A549 (cell line): Measurements from ENCODE around the gene SYNE2.

Experiments used
- CTCF ChIP-seq: fragments of >200 bp; sonication (Bioruptor Twin); formaldehyde crosslinking; IDR thresholded peaks from 3 replicates; pipeline ENCODE4 v1.5.1; 2016
- EHF ChIP-seq: fragments of 250-450 bp; sonication (Bioruptor Pico); IDR thresholded peaks from 2 replicates; pipeline ENCODE4 v1.5.0; 2020; ENCODE audit warnings: mild to moderate bottlenecking
- POLR2A ChIP-seq: IDR thresholded peaks from 2 replicates; pipeline ENCODE4 v1.6.1; 2012; ENCODE audit warnings: mild to moderate bottlenecking, low read length

DNA sequence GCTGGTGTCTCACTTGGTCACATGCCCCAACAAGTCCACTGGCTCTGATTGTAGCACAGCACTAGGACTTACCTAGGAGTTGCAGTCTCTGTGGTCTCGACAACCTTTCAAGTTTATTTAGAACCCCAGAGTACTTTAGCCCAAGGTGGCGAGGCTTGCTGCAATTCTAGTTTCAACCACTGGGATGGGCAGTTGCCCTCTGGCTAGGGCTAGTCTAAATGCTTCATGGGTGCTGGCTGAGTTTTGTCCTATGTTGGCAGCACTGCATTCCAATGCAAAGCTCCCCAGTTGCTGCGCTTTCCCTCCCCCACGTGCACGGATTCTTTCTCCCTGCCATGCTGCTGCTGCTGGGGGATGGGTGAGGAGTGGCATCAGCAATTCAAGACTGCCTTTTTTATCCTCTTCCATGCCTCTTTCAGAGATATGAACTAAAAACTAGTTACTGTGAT, 207.9 kb downstream of the SYNE2 start:
- TF ChIP-seq CTCF (peak; percentile 13; the same call in 1 of the 3 replicates), POLR2A (no peak), EHF (CRISPR knock-in tag) (no peak)
